ENCODE measurements around the gene SRCAP. TPM values are rescaled to one million over a fixed set of nuclear protein-coding genes. Genes with fewer than 3 reads are reported as not detected.
A peak's percentile ranks its signal among the peaks of the same experiment; 100 is the strongest.

SRCAP gene
- total RNA-seq, 4 donors from 2014 or later, result 20.6 to 57.4 (median 36.0) TPM

GRCh38 chr16:30658731-30659506 lies 40.1 kb upstream of the SRCAP start:
- WGBS, 2 donors (ENCODE audit: low coverage in 1 of 2), result 0% methylated on average over 2 to 8 of the region's 64 CpGs

GRCh38 chr16:30659507-30660423 lies 39.2 kb upstream of the SRCAP start:
- Histone ChIP-seq H3K36me3 (peaks cover 0 to 63% of the 10 kb centered on the region in 2 donors), H3K27me3 (no peaks in the 10 kb centered on the region), H3K9me3 (no peaks in the 10 kb centered on the region), H3K4me3 (peak overlapping the region; percentile 96 to 98), H3K27ac (peak overlapping the region; percentile 59 to 98 (median 95)), H3K4me1 (peaks cover 0 to 65% (median 26%) of the 10 kb centered on the region in 3 donors)
- 0% methylated on average over 12 of the region's 84 CpGs; no CpG with 5 or more reads in 1 of the 2 donors for WGBS, 2 donors (ENCODE audit: low coverage in 1 of 2)
- no peak for TF ChIP-seq EP300 (IDR thresholded peaks at IDR 0.05)
- TF ChIP-seq POLR2A (IDR thresholded peaks at IDR 0.05), result no peak
- no peak for TF ChIP-seq POLR2AphosphoS5 (IDR thresholded peaks at IDR 0.05)
- TF ChIP-seq CTCF (IDR thresholded peaks at IDR 0.05), result no peak
- no peak for ATAC-seq

More at GRCh38 chr16:30658731-30659506, 40.1 kb upstream of the SRCAP start:
- Histone ChIP-seq H3K9me3 (no peaks in the 10 kb centered on the region), H3K4me3 (peak overlapping the region; percentile 96 to 98), H3K27me3 (no peaks in the 10 kb centered on the region), H3K36me3 (peaks cover 0 to 63% of the 10 kb centered on the region in 2 donors), H3K27ac (peak overlapping the region; percentile 59 to 98 (median 95)), H3K4me1 (peaks cover 0 to 60% (median 26%) of the 10 kb centered on the region in 3 donors)
- TF ChIP-seq POLR2A (IDR thresholded peaks at IDR 0.05) (peak; percentile 16 to 36), EP300 (IDR thresholded peaks at IDR 0.05) (no peak), CTCF (IDR thresholded peaks at IDR 0.05) (peak in 3 of 4 experiments; percentile 19 to 35 (median 31))
- peak; percentile 44 for ATAC-seq

GRCh38 chr16:30660424-30661261 lies 38.3 kb upstream of the SRCAP start:
- Histone ChIP-seq H3K27ac (peak overlapping the region in 3 of 4 donors; percentile 92 to 98 (median 98)), H3K4me3 (peak overlapping the region; percentile 96 to 98), H3K9me3 (no peaks in the 10 kb centered on the region), H3K4me1 (peaks cover 0 to 71% (median 26%) of the 10 kb centered on the region in 3 donors), H3K27me3 (no peaks in the 10 kb centered on the region), H3K36me3 (peaks cover 0 to 63% of the 10 kb centered on the region in 2 donors)
- no peak for ATAC-seq
- no peak for TF ChIP-seq EP300 (IDR thresholded peaks at IDR 0.05)
- no peak for TF ChIP-seq POLR2A (IDR thresholded peaks at IDR 0.05)
- TF ChIP-seq POLR2AphosphoS5 (IDR thresholded peaks at IDR 0.05), result no peak
- no peak for TF ChIP-seq CTCF (IDR thresholded peaks at IDR 0.05)
- 36 to 49% methylated on average over 12 to 13 of the region's 21 CpGs for WGBS, 2 donors (ENCODE audit: low coverage in 1 of 2)

- Histone ChIP-seq H3K4me1 (peaks cover 0 to 61% (median 20%) of the 10 kb centered on the region in 3 donors), H3K36me3 (peaks cover 0 to 66% of the 10 kb centered on the region in 2 donors), H3K27me3 (no peaks in the 10 kb centered on the region), H3K4me3 (no peak overlapping the region), H3K9me3 (no peaks in the 10 kb centered on the region), H3K27ac (peak overlapping the region in 1 of 4 donors; percentile 2)
- WGBS, 2 donors (ENCODE audit: low coverage in 1 of 2), result 89% methylated on average over 4 of the region's 17 CpGs; no CpG with 5 or more reads in 1 of the 2 donors
- ATAC-seq, result no peak
- TF ChIP-seq POLR2AphosphoS5 (IDR thresholded peaks at IDR 0.05), result no peak
- TF ChIP-seq EP300 (IDR thresholded peaks at IDR 0.05), result no peak
- TF ChIP-seq POLR2A (IDR thresholded peaks at IDR 0.05), result no peak
- TF ChIP-seq CTCF (IDR thresholded peaks at IDR 0.05), result no peak
Measured at GRCh38 chr16:30662449-30662848, 36.5 kb upstream of the SRCAP start.
